ENCODE data around the gene HRAS.
"Not testable (repeated sequence)": the region's sequence is repeated elsewhere in the genome, so short reads cannot be mapped to it uniquely, and the experiment has no call there.

Gene HRAS

DNA sequence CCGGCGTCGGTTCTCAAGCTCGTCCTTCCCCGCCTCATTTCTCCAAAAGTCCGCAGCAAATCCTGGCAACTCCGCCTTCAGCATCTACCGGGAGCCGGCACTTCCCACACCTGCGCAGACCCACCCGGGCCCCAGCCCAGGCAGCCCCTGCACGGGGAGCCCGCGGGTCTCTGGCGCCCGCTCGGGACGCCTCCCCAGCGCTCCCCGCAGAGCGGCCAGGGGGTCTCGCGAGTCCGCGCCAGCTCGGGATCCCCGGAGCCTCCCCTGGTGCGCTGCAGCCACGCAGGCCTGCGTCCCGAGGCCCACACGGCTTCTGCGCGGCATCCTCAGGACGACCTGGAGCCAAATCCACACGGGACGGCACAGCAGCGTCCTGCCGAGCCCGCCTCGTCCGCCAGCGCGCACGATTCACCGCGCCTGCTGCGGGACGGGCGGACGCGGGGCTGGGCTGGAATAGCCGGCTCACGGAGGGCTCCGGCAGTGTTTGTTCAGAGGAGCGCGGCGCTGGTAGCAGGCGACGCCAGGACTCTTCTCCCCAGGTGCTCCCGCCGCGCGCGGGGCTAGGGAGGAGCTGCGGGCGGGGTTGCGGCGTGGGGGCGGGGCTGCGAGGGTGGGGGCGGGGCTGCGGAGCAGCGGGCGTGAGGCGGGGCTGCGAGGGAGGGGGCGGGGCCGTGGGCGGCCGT is 40.1 kb upstream of the HRAS start:
- Histone ChIP-seq H3K36me3 (ENCODE audit: control insufficient read depth, insufficient read depth, low read length, severe bottlenecking) (no peaks in the 10 kb centered on the region), H3K9ac (ENCODE audit: low read length) (peak overlapping the region; percentile 71), H3K4me3 (ENCODE audit: low read length) (peak overlapping the region; percentile 83), H3K27me3 (replicated peaks; ENCODE audit: control insufficient read depth, insufficient read depth, low read length) (no peaks in the 10 kb centered on the region), H3K4me1 (ENCODE audit: control insufficient read depth, insufficient read depth, low read length) (peaks cover 36% of the 10 kb centered on the region), H3K9me3 (ENCODE audit: control insufficient read depth, low read length) (no peaks in the 10 kb centered on the region)
- no peak for DNase-seq (ENCODE audit: low read depth)

DNA sequence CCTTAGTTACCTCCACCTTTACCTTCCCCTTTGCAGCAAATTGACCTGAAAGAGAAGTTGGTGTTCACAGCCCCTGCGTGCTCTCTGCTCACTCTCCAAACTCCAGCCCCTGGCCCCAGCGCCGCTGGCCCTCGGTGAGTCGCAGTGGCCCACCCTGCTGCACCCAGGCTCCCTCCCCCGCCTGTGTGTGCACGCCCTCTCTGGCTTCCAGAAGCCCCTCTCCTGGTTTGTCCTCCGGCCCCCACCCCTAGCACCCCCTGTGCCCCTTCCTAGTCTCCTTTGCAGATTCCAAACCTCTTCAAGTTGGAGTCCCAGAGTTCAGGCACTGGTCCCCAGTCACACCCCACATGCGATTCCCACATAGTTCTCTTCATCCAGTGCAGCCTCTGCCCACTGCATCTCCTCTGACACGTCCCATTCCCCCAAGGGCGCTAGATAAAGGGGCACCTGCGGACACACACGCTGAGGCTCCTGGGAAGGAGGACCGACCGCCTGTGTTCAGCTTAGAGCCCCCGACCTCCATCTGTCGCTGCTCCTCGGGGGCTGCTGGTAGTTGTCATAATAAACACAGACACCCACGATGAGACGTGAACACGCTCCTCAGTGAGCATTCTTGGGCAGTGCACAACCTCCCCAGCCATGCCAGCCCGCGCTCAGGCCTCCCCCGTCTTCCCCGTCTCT is 39.4 kb upstream of the HRAS start:
- Histone ChIP-seq H3K4me3 (ENCODE audit: low read length) (peak overlapping the region; percentile 83), H3K9ac (ENCODE audit: low read length) (peak overlapping the region; percentile 71), H3K4me1 (ENCODE audit: control insufficient read depth, insufficient read depth, low read length) (peaks cover 30% of the 10 kb centered on the region), H3K36me3 (ENCODE audit: control insufficient read depth, insufficient read depth, low read length, severe bottlenecking) (no peaks in the 10 kb centered on the region), H3K9me3 (ENCODE audit: control insufficient read depth, low read length) (no peaks in the 10 kb centered on the region), H3K27me3 (replicated peaks; ENCODE audit: control insufficient read depth, insufficient read depth, low read length) (no peaks in the 10 kb centered on the region)
- DNase-seq (ENCODE audit: low read depth), result peak; percentile 42

DNA sequence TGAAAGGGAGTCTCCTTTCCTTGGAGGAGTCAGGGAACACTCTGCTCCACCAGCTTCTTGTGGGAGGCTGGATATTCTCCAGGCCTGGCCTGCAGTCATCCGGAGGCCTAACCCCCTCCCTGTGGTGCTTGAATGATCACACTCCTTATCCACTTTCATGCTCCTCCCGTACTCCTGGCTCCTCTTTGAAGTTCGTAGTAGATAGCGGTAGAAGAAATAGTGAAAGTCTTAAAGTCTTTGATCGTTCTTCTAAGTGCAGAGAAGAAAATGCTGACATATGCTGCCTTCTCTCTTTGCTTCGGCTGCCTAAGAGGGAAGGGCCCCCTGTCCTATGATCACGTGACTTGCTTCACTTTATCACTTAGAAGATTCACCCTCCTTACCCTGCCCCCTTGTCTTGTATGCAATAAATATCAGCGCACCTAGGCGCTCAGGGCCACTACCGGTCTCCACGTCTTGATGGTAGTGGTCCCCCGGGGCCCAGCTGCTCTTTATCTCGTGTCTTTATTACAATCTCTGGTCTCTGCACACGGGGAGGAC is 38.7 kb upstream of the HRAS start:
- DNase-seq (ENCODE audit: low read depth); H3K36me3 ChIP-seq (ENCODE audit: control insufficient read depth, insufficient read depth, low read length, severe bottlenecking); H3K9me3 ChIP-seq (ENCODE audit: control insufficient read depth, low read length); H3K9ac ChIP-seq (ENCODE audit: low read length); H3K27me3 ChIP-seq (replicated peaks; ENCODE audit: control insufficient read depth, insufficient read depth, low read length); H3K4me3 ChIP-seq (ENCODE audit: low read length): not testable (repeated sequence)
- H3K4me1 ChIP-seq (ENCODE audit: control insufficient read depth, insufficient read depth, low read length), result peaks cover 29% of the 10 kb centered on the region

DNA sequence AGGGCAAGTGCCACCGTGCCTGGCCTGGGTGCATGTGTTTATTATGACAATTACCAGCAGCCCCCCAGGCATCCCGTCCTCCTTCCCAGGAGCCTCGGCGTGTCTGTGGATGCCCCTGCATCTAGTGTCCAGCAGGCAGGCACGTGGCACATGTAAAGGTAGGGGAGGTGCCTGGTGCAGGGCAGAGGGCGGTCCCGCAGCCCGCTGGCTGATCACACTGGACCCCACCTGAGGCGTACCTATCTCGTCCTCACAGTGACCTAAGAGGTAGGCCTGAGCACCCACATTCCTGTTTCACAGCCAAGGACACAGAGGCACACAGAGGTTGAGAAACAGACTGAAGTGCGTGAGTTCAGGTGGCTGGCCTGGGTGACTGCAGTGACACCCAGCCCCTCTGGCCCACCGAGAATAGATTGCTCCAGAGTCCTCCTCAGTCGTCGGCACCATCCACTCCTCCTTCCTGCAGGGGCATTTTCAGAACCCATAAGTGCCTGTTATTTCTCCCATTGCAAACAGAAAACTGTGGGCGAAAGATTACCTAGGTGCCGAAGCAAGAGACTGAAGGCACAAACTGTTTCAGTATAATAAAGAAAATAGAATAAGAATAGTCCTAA is 37.9 kb upstream of the HRAS start:
- no peaks in the 10 kb centered on the region for H3K36me3 ChIP-seq (ENCODE audit: control insufficient read depth, insufficient read depth, low read length, severe bottlenecking)
- H3K27me3 ChIP-seq (replicated peaks; ENCODE audit: control insufficient read depth, insufficient read depth, low read length), result no peaks in the 10 kb centered on the region
- no peak for DNase-seq (ENCODE audit: low read depth)
- H3K4me1 ChIP-seq (ENCODE audit: control insufficient read depth, insufficient read depth, low read length), result peaks cover 25% of the 10 kb centered on the region
- H3K4me3 ChIP-seq (ENCODE audit: low read length), result no peak overlapping the region
- H3K9ac ChIP-seq (ENCODE audit: low read length), result no peak overlapping the region
- no peaks in the 10 kb centered on the region for H3K9me3 ChIP-seq (ENCODE audit: control insufficient read depth, low read length)

DNA sequence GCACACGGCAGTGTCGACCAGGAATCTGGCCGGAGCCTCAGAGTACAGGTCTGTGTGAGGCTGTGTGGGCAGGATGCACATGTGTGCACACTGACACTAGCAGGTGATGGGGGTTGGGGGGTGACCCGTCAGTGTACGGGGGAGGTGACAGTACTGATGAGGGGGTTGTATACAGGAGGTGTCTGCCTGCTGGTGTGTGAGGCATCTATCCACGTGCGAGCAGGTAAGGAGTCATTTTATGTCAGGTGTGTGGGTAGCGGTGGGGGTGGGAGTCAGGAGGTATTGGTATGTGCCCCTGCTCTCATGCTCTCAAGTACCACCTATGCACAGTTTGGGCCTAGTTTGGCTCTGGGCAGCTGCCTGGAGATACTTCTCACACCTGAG is 36.4 kb upstream of the HRAS start:
- Histone ChIP-seq H3K27me3 (replicated peaks; ENCODE audit: control insufficient read depth, insufficient read depth, low read length) (no peaks in the 10 kb centered on the region), H3K36me3 (ENCODE audit: control insufficient read depth, insufficient read depth, low read length, severe bottlenecking) (no peaks in the 10 kb centered on the region), H3K9me3 (ENCODE audit: control insufficient read depth, low read length) (no peaks in the 10 kb centered on the region), H3K4me3 (ENCODE audit: low read length) (no peak overlapping the region), H3K9ac (ENCODE audit: low read length) (no peak overlapping the region), H3K4me1 (ENCODE audit: control insufficient read depth, insufficient read depth, low read length) (peaks cover 17% of the 10 kb centered on the region)
- no peak for DNase-seq (ENCODE audit: low read depth)

DNA sequence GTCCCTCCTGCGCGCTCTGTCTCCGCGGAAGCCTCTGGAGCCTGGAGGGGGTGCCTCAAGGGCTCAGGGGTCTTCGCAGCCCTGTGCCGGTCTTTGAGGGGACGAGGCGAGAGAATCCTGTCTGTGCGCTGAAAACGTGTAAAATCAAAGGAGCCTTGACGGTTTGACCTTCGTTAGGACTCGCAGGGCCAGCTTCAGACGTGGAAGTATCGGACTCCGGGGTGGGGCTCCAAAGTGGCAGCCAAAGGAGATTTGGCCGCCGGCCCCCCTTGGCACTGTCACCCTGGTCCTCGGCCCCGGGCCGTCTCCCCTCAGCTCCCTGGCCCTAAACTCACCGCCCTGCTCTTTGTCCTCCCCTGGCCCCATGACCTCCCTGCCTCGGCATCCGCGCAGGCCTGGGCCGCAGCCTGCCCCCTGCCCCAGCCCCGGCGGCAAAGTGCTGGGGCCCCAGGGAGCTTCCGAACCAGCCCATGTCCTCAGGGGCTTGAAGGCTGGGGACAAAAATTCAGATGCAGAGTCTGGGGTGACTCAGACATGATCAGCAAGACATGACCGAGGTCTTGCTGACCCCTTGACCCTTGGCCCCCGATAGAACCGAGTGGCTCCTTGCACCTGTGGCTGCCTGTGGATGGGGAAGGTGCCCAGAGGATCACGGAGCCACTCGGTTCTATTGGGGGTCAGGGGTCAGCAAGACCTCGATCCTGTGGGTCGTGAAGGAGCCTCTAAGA is 33.9 kb upstream of the HRAS start:
- no peaks in the 10 kb centered on the region for H3K36me3 ChIP-seq (ENCODE audit: control insufficient read depth, insufficient read depth, low read length, severe bottlenecking)
- peak overlapping the region; percentile 80 for H3K4me3 ChIP-seq (ENCODE audit: low read length)
- H3K4me1 ChIP-seq (ENCODE audit: control insufficient read depth, insufficient read depth, low read length), result peaks cover 10% of the 10 kb centered on the region
- no peaks in the 10 kb centered on the region for H3K9me3 ChIP-seq (ENCODE audit: control insufficient read depth, low read length)
- DNase-seq (ENCODE audit: low read depth), result no peak
- H3K9ac ChIP-seq (ENCODE audit: low read length), result peak overlapping the region; percentile 87
- no peaks in the 10 kb centered on the region for H3K27me3 ChIP-seq (replicated peaks; ENCODE audit: control insufficient read depth, insufficient read depth, low read length)

DNA sequence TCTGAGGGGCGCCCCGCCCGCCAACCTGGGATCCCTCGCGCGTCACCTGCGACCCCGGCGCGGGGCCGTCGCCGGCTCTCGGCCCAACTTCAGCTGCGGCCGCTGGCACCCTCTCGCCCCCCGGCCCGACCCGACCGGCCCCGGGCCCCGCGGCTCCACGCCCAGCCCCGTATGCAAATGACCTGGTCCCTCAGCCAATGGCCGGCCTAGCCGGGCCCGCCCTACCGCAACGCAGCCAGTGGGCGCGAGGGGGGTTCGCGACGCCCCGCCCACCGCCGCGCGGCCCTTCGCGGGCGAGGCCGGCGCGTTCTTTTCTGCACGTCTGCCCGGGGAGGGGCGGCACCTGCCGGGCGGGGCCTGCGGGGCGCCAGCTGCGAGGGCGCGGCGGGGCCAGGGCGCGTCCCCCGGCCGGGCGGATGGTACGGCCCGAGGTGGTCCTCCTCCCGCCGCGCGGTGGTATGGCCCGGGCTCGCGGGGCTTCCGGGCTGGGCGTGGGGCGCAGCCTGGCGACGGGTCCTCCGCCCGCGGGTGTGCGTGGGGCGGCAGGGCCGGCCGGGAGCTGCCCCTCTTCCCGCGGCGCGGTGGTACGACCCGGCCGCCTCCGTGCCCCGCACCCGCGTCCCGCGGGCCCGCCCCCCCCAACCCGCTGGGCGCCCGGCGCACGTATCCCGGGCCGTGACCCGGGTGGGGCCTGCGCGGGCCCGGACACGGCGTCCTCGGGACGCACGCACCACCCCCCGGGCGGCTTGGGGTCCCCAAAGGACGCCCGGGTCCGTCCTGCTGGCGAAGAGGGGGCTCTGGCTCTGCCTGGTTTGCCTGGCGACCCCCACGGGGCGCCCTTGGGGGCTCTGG is 33.2 kb upstream of the HRAS start:
- H3K4me1 ChIP-seq (ENCODE audit: control insufficient read depth, insufficient read depth, low read length), result peaks cover 7% of the 10 kb centered on the region
- no peaks in the 10 kb centered on the region for H3K9me3 ChIP-seq (ENCODE audit: control insufficient read depth, low read length)
- peak overlapping the region; percentile 80 for H3K4me3 ChIP-seq (ENCODE audit: low read length)
- H3K9ac ChIP-seq (ENCODE audit: low read length), result peak overlapping the region; percentile 87
- no peaks in the 10 kb centered on the region for H3K36me3 ChIP-seq (ENCODE audit: control insufficient read depth, insufficient read depth, low read length, severe bottlenecking)
- H3K27me3 ChIP-seq (replicated peaks; ENCODE audit: control insufficient read depth, insufficient read depth, low read length), result no peaks in the 10 kb centered on the region
- peak; percentile 98 for DNase-seq (ENCODE audit: low read depth)

DNA sequence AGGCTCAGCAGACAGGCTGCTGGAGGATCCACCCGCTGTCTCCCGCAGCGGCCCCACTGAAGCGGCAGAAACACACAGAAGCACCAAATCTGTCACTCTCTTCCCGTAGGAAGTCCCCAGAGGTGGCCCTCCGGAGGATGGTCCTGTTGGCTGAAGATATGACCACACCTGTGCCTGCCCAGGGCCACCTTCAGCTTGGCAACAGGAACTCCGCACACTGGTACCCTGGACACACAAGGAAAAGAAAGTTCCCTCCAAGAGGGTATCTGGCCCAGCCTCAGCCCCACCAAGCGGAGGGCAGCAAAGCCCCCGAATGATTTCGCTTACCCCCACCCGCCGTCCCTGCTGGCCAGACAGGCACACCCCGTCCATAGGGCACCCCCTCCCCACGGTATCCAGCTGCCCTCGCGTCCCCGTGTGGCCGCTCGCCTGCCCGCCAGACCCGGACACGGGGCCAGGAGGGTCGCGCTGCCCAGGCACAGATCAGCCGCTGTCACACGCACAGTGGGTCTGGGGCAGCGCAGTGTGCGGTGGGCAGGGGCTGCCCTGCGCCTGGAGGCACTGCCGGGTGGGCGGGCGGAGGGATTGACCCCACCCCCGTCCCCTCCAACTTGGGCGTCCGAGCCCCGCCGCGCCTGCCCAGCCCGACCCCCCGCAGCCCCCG is 32.4 kb upstream of the HRAS start:
- H3K36me3 ChIP-seq (ENCODE audit: control insufficient read depth, insufficient read depth, low read length, severe bottlenecking), result no peaks in the 10 kb centered on the region
- H3K9me3 ChIP-seq (ENCODE audit: control insufficient read depth, low read length), result no peaks in the 10 kb centered on the region
- H3K4me3 ChIP-seq (ENCODE audit: low read length), result peak overlapping the region; percentile 80
- H3K4me1 ChIP-seq (ENCODE audit: control insufficient read depth, insufficient read depth, low read length), result peaks cover 7% of the 10 kb centered on the region
- peak; percentile 13 for DNase-seq (ENCODE audit: low read depth)
- H3K9ac ChIP-seq (ENCODE audit: low read length), result peak overlapping the region; percentile 80
- H3K27me3 ChIP-seq (replicated peaks; ENCODE audit: control insufficient read depth, insufficient read depth, low read length), result no peaks in the 10 kb centered on the region

DNA sequence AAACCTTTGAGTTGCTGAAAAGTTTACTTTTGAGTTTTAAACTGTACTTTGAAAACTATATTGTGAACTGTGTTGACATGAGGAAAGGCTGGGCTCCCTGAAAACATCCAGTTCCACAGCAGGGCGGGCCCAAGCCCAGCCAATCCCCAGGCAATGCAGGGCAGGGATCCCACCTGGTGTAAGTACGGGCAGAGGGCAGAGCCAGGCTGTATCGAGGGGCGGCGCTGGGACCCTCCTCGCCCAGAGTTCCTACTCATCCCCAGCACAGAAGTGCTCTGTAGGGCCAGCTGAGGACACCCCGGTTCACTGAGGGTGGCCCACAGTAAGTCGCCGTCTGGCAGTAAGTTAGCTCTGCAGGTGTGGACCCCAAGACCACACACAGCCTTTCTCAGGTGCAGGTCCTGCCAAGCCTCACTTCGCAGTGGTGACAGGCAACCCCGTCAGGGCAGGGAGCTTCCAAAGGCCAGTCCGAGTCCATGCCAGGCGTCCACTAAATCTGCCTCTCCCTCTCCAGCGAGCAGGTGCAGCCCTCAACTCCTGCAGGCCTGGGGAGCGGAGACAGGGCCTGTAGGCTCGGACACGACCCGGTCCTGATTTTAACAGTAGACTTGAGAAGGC is 31.7 kb upstream of the HRAS start:
- H3K4me1 ChIP-seq (ENCODE audit: control insufficient read depth, insufficient read depth, low read length), result peaks cover 7% of the 10 kb centered on the region
- no peaks in the 10 kb centered on the region for H3K36me3 ChIP-seq (ENCODE audit: control insufficient read depth, insufficient read depth, low read length, severe bottlenecking)
- peak overlapping the region; percentile 80 for H3K9ac ChIP-seq (ENCODE audit: low read length)
- H3K9me3 ChIP-seq (ENCODE audit: control insufficient read depth, low read length), result no peaks in the 10 kb centered on the region
- H3K4me3 ChIP-seq (ENCODE audit: low read length), result peak overlapping the region; percentile 80
- no peaks in the 10 kb centered on the region for H3K27me3 ChIP-seq (replicated peaks; ENCODE audit: control insufficient read depth, insufficient read depth, low read length)
- DNase-seq (ENCODE audit: low read depth), result no peak
